NCI-H510A (cell line): ENCODE data around the gene LMF1.

ENCODE experiments used
- DNase-seq: peaks from one replicate; lab custom pipeline; 2025; lab: John Stamatoyannopoulos, UW

Gene LMF1

GRCh38 chr16:984736-985636 lies 14.2 kb upstream of the LMF1 start:
- DNase-seq: no peak

GRCh38 chr16:984121-984694 lies 13.4 kb upstream of the LMF1 start:
- DNase-seq: no peak

- no peak for DNase-seq
Measured at GRCh38 chr16:983044-984030, 12.6 kb upstream of the LMF1 start.

GRCh38 chr16:982145-983043 lies 11.6 kb upstream of the LMF1 start:
- no peak for DNase-seq

- DNase-seq: no peak
Measured at GRCh38 chr16:981695-982144, 10.9 kb upstream of the LMF1 start, which contains the start of gene SOX8. Gene SOX8, plus strand, starts transcription at chr16:981770. Its CDS starts 153 bp downstream, at chr16:981923.

GRCh38 chr16:980595-980854 lies 9.7 kb upstream of the LMF1 start:
- no peak for DNase-seq

GRCh38 chr16:979859-980594 lies 9.2 kb upstream of the LMF1 start:
- no peak for DNase-seq

- no peak for DNase-seq
Measured at GRCh38 chr16:979147-979546, 8.4 kb upstream of the LMF1 start.

GRCh38 chr16:978403-978802 lies 7.6 kb upstream of the LMF1 start:
- DNase-seq: no peak

- no peak for DNase-seq
Measured at GRCh38 chr16:977896-978295, 7.1 kb upstream of the LMF1 start.

- DNase-seq: no peak
Measured at GRCh38 chr16:977081-977701, 6.4 kb upstream of the LMF1 start.

- no peak for DNase-seq
Measured at GRCh38 chr16:976389-976931, 5.7 kb upstream of the LMF1 start.

GRCh38 chr16:975291-975690 lies 4.5 kb upstream of the LMF1 start:
- DNase-seq: no peak

- DNase-seq: no peak
Measured at GRCh38 chr16:974611-975261, 4.0 kb upstream of the LMF1 start.

GRCh38 chr16:974001-974601 lies 3.3 kb upstream of the LMF1 start:
- DNase-seq: no peak

- DNase-seq: no peak
Measured at GRCh38 chr16:973366-973765, 2.6 kb upstream of the LMF1 start.

- DNase-seq: no peak
Measured at GRCh38 chr16:972316-973002, 1.7 kb upstream of the LMF1 start.

- no peak for DNase-seq
Measured at GRCh38 chr16:971981-972315, 1.2 kb upstream of the LMF1 start.

GRCh38 chr16:971582-971905 lies 760 bp upstream of the LMF1 start:
- no peak for DNase-seq
